Activated CD4-positive, alpha-beta T cell treated with anti-CD3 and anti-CD28 coated beads, Interleukin-2, amount 50 U/mL, for 1 hour (primary cell): ENCODE results near the gene SZRD1.
A peak's percentile ranks its signal among the peaks of the same experiment; 100 is the strongest.
"Not testable (repeated sequence)": the region's sequence is repeated elsewhere in the genome, so short reads cannot be mapped to it uniquely, and the experiment has no call there.

Source experiments
- DNase-seq: peaks from one replicate; pipeline ENCODE4 v3.0.0-alpha.2; 2020

Gene SZRD1, protein sequence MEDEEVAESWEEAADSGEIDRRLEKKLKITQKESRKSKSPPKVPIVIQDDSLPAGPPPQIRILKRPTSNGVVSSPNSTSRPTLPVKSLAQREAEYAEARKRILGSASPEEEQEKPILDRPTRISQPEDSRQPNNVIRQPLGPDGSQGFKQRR

DNA sequence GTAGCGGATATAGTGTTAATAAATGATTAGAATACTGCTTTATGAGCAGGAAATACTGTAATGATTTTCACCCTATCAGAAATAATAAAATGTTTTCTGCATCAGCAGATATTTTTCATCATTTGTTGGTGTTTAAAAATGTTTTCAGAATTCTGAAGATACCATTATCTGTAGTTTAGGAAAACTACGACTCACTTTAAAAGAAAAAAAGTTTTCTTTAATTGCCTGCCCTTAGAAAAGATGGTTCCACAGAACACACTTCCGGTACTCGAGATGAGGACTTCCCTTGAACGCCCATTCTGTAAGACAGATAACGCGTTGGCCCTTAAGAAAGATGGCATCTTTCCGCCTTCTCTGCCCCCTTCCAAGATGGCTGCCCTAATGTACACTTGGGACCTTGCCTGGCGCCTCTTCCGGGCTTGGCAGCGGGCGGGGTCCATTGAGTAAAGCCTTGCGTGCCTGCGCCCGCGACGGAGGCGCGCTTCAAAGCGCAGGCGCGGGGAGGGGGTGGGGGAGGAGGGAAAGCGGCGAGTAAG, at the start of gene SZRD1:
SZRD1 (plus strand) TSS at position 521 of the 536 bp plus-strand sequence. CDS start 16 bp downstream, outside the sequence.
- peak; percentile 94 for DNase-seq

DNA sequence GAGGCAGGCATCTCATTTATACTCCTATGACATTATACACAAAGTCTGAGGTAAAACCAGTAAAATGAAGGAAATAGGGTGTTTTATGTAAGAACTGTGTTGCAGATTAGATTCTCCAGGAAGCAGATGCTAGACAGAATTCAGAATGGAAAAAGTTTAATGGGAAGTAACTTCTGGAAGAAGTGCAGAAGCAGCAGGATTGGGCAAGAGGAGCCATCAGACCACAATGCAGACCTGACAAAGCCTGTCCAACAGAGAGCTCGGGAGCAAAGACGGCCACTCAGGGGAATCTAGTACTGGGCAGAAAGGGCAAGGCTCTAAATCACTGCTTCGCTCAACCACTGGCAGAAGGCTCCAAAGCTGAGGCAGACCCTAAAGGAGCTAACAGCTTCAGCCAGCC, 48.5 kb upstream of the SZRD1 start:
- DNase-seq: no peak

DNA sequence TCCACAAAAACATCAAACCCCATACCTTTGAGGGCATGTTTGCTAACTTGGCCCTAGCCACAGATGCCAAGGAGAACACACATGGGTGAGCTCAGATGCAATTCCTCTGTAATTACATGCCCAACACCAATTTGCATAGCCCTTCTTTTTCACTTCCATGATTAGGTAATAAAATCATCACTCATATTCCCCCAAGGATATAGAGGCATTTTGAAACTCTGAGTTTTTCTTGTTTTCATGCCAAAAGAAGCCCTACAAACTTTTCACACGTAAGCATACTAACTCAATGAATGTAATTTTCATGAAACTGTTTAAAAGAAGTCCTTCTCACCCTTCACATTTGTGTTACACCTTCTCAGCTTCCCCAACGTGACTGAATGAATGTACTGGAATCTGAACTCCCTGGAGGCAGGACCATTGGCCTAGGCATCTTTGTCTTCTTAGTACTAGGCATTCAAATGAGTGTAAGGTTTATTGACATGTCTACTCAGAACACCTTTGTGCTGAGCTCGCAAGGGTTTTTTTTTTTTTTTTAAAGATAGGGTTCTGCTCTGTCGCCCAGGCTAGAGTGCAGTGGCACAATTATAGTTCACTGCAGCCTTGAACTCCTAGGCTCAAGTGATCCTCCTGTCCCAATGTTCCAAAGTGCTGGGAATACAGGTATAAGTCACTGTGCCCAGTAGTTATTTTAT, 45.7 kb upstream of the SZRD1 start:
- DNase-seq: no peak

DNA sequence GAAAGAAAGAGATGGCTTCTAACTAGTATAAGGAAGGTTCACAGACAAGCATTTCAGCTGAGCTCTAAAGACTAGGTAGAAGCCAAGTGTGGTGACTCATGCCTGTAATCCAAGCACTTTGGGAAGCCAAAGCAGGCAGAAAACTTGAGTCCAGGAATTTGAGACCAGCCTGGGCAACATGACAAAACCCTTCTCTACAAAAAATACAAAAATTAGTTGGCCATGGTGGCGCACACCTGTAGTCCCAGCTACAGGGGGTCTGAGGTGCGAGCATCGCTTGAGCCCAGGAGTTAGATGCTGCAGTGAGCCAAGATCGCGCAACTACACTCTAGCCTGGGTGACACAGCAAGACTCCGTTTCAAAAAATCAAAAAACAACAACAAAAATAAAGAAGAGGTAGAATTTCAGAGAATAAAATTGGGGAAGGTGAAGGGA, 42.6 kb upstream of the SZRD1 start:
- DNase-seq: no peak

DNA sequence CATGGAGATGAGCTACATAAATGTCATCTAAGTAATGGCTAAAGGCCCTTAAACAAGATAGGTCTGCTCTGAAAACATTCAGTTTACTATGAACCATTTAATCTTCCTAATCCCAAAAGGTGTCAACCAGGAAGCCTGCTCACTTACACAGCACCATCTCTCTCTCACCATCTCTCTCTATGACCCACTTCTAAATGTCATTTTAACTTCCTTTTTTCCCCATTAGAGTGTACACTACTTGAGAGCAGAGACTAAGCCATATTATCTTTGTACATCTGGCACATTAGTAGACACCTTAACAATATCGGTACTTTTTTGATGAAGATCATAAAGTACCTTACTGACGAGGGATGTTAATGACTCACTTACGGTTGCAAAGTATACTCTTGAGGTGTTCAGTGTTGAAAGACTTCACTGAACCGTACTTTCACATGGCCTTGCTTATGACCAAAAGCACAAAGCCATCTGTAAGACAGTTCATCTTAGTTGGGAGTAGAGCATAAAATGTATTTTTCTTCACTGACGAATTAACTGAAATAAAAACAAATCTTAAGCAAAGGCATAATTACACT, 40.1 kb upstream of the SZRD1 start:
- no peak for DNase-seq

DNA sequence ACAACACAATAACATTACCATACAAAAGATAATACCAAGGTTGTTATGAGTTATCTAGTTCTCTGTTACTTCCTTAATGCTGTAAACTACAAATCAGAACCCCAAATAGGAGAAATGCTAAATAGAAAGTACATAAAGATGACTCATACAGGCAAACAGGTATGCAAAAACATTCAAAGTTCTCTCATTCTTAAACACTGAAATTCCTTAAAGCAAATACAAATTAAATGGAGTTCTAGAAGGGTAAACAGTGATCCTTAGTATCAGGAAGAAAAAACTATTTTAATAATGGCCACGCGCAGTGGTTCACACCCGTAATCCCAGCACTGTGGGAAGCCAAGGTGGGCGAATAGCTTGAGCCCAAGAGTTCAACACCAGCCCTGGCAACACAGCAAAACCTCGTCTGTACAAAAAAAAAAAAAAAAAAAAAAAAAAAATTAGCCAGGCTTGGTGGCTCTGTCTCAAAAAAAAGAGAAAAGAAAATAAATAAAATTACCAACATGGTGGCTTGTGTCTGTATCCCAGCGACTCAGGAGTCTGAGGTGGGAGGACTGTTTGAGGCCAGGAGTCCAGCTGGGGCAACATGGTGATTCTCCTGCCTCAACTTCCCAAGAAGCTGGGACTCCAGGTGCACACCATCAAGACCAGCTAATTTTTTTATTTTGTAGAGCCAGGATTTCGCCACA, 32.2 kb upstream of the SZRD1 start:
- no peak for DNase-seq

DNA sequence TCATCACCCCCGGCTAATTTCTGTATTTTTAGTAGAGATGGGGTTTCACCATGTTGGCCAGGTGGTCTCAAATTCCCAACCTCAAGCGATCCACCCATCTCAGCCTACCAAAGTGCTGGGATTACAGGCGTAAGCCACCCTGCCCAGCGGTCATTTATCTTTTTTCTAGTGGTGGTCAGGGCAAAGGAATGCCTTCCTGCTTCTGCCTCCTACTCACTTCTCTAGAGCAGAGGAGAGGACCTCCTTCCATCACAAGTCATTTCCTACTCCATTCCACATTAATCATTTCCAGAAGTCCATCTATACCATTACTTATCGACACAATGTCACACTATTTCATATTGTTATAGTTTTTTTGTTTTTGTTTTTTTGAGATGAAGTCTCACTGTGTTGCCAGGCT, 28.1 kb upstream of the SZRD1 start:
- DNase-seq: no peak

DNA sequence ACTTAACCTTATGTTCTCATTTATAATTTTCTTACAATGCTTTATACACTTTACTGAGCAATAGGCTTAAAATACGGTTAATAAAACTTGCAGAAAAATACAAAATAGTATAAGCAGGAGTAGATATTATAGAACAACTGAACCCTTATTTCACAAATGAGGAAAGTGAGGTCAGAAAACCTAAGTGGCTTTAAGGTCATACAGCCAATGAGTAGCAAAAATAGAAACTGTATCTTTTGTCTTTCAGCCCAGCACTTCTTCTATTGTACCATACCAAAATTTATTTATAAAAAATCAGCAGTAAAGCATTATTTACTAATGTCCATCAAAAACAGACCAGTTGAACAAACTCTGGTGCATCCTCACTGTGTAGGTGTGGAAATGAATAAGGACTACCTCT, 26.4 kb upstream of the SZRD1 start:
- no peak for DNase-seq

DNA sequence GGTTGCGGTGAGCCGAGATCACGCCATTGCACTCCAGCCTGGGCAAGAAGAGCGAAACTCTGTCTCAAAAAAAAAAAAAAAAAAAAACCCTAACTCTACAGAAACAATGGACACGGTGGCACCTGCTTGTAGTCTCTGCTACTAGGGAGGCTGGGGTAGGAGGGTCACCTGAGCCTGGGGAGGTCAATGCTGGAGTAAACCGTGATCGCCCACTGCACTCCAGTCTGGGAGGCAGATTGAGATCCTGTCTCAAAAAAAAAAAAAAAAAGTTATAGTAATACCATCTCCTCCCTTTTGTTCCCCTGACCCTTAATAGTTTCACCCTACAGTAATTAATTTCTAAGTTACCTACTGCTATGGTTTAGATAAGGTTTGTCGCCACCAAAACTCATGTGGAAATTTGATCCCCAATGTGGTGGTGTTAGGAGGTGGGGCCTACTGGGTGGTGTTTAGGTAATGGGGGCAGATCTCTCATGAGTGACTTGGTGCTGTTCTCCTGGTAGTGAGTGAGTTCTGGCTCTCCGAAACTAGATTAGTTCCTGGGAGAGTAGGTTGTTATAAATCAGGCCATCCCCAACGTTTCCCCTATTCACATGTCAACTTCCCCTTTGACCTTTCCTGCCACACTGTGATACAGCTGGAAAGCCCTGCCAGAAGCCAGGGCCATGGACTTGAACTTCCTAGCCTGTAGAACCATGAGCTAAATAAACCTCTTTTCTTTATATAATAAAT, 24.5 kb upstream of the SZRD1 start:
- no peak for DNase-seq

DNA sequence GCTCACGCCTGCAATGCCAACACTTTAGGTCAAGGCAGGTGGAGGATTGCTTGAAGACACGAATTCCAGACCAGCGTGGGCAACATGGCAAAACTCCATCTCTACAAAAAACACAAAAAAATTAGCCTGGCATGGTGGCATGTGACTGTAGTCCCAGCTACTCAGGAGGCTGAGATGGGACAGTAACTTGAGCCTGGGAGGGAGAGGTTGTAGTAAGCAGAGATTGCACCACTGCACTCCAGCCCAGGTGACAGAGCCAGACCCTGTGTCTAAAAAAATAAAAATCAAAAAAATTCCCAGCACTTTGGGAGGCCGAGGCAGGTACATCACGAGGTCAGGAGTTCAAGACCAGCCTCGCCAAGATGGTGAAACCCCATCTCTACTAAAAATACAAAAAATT, 23.8 kb upstream of the SZRD1 start:
- not testable (repeated sequence) for DNase-seq

DNA sequence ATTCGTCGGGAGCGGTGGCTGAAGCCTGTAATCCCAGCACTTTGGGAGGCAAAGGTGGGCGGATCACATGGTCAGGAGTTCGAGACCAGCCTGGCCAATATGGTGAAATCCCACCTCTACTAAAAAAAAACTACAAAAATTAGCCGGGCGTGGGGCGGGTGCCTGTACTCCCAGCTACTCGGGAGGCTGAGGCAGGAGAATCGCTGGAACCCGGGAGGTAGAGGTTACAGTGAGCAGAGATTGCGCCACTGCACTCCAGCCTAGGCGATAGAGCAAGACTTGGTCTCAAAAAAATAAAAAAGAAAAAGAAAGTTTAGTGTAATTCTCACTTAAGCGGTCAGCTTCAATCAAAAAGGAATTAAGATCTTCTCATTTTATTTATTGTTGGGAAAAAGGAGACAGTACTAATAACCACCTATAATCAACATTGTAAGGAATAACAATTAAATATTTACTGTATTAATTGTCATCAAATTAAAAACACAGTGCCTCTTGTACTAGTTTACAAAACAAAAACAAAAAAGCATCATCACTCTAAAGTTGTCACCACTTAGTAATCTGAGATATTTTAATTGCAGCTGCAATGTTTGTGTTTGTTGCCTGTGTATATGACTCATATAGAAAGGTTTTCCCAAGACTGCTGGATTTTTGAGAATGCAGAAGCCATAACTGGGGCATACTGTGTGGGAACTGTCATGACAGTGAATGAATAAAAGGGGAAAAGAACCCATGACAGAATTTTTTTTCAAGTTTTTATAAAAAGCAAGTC, 18.4 kb upstream of the SZRD1 start:
- DNase-seq: no peak

DNA sequence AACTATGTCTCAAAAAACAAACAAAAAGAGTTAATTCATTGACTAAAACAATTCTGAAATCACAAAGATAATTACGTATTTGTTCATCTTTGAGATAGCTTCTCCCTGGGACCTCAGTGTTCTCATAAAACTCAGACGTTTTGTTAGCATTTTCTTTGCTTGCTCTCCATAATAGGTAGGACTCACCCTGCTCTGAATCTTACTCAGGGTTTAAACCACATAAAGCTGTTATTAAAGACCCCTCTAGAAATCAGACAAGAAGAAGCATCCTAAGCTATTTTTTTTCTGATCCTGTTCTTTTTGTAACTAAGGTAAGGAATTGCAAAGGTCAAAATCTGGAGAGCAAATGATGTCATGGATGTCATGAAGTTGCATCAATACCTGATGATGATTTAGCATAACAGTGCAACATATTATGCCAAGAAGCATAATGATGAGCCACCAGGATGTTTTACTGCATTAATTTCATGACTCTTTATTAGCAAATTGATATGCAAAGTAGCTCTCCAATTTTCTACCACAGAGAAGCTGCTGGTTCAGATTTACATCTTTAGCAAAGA, 17.1 kb upstream of the SZRD1 start:
- no peak for DNase-seq

DNA sequence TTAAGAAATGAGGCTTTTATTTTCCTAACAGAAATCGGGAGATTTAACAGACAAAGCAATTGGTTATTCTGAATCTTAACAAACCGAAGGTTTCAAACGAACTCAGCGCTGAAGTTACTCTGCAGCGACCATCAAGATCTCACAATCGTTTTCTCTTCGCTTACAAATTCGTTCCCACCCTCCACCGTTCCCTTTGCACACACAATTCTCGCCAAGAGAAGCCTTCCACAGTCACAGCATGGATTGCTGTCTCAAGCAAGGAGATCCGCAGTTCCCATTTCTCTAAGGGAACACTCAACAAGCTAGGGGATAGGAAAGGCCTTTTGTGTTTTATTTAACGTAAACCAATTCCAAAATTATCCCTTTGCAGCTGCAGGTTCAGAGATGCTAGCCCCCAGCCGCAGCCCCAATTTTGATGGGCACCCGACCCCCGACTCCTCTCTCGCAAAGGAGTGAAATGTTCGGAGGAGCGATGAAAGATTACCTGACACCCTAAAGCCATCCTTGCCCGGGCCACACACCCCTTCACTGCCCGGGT, 15.5 kb upstream of the SZRD1 start:
- DNase-seq: no peak

DNA sequence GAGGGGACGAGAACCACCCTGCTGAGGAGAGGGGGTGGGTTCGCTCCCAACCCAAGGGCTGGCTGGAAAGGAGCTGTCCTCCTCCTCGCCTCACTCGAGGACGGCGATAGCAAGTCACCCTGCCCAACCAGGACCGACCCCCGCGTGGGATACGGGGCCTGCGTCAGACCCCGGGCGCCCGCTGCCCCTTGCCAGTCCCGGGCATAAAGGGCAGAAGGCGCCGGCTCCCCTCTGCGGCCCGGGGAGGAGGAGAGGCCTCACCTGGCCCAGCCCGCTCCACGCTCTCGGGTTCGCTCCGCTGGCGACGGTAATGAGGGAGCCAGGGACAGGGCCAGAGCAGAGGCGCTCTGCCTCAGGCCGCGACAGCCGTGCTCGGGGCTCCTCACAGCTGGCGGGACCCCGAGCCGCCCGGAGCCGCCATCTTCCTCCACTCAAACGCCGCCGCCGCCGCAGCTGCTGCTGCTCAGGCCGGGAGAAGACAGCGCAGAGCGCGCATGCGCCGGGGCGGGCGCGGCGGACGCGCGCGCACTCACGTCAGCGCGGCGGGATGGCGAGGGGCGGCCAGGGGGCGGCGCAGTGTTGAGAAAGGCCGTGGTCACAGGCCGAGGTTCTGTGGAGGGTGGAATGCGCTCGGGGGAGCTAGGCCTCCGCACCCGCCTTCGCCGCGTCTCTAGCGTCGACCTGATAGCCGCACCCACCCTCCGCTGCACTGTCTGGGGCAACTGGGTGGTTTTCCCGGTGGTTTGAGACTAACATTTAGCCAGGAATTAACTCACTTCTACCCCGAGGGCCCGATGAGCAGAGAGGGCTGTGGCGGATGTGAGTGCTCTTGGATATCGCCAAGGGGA, 14.8 kb upstream of the SZRD1 start, which contains the start of gene FBXO42:
FBXO42 (minus strand) TSS at position 487 of the 848 bp plus-strand sequence. CDS start 37,062 bp downstream, outside the sequence.
- peak; percentile 90 for DNase-seq

DNA sequence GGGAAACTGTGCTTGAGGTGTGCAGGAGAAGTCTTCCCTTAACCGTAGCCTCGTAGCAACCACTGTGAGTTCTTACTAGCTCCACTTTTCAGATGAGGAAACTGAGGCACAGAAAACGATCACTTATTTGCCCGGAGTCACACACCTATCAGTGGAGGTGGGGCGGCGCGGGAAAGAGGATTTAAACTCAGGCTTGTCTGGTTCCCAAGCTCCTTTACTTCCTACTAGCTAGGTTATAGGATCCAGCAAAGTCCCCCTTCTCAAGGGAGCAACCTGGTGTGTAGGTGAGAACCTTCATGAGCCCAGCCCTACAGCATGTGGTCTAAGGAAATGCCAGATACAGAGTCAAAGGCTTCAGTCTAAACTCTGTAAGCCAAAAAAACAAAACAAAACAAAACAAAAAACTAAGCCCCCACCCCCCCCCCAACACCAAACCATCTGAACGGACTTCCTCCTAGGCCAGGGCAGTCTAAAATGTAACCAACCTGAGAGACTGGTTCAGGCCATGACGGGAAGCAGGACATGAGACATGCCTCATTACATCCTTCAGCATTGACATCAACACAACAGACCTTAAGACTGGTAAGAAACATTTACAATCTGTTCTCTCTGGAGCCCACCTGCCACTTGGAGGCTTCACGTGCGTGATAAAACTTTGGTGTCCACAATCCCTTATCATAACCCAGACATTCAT, 14.1 kb upstream of the SZRD1 start:
- no peak for DNase-seq

DNA sequence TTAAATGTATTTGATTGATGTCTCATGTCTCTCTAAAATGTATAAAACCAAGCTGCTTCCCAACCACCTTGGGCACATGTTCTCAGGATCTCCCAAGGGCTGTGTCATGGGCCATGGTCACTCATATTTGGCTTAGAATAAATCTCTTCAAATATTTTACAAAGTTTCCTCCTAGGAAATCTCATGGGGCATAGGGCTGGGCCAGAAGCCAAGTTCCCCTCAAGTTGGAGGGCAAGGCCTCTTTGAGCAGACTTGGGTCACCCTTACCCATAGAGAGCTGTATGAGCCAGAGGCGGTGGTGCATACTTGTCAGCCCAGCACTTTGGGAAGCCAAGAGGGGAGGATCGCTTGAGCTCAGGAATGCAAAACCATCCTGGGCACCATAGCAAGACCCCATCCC, 12.4 kb upstream of the SZRD1 start:
- DNase-seq: no peak

DNA sequence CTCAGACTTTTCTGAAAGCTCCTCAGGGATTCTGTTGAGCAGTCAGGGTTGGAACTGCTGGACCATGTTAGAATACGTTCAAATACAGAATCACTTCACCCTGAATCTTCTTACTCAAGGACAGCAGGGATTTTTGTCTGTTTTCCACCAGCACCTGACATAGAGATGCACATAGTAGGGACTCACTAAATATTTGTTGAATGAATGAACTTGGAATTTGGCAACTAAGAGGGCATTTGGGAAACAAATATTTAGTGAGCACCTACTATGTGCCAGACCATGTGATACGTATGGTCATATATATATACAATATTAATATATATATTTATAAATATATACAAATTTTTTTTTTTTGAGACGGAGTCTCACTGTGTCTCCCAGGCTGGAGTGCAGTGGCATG, 10.2 kb upstream of the SZRD1 start:
- DNase-seq: no peak

DNA sequence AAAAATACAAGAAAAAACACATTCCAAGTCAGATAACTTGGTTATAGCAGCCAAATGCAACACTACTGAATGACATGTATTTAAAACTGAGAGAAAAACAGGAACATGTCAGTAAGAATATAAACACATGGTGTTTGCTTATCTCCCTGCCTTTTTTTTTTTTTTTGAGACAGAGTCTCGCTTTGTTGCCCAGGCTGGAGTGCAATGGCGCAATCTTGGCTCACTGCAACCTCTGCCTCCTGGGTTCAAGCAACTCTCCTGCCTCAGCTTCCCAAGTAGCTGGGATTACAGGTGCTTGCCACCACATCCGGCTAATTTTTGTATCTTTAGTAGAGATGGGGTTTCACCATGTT, 1.9 kb upstream of the SZRD1 start:
- not testable (repeated sequence) for DNase-seq

DNA sequence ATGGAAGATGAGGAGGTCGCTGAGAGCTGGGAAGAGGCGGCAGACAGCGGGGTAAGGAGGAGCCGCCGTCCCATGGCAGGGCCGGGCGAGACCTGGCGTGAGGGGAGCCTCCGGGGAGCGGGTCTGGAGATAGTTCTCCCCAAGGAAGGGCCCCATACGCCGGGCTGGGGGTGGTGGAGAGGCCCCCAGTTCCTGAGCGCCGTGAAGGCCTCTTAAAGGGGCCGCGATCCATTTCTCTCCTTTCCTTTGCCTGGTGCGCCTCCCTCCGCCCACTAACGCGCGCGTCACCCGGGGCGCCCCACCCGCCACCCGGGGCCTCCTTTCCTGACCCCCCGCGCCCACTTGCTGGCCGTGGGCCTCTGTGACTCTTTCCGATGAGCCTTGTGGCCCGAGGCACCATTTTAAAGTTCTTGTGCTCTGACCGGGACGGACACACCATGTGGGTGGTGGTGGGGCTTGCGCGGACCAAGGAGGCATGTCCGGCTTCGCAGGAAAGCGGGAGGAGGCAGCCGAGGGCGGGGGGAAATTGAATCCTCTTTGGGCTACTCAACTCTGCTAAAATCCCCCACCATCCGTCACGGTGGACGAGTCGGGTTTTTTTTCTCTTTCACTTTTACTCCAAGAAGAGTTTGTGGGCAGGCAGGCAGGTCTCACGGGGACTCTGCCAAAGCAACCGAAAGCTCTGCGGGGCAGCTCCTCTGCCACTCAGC, 371 bp downstream of the SZRD1 start:
- DNase-seq: peak; percentile 76
